AG08395 (cell line): Measurements from ENCODE around the gene OTUB2.
A peak's percentile ranks its signal among the peaks of the same experiment; 100 is the strongest.

Experiments used
- DNase-seq: peaks from one replicate; pipeline ENCODE4 v3.0.0; 2012; ENCODE audit warnings: mixed read lengths, low spot score

The OTUB2 gene

DNA sequence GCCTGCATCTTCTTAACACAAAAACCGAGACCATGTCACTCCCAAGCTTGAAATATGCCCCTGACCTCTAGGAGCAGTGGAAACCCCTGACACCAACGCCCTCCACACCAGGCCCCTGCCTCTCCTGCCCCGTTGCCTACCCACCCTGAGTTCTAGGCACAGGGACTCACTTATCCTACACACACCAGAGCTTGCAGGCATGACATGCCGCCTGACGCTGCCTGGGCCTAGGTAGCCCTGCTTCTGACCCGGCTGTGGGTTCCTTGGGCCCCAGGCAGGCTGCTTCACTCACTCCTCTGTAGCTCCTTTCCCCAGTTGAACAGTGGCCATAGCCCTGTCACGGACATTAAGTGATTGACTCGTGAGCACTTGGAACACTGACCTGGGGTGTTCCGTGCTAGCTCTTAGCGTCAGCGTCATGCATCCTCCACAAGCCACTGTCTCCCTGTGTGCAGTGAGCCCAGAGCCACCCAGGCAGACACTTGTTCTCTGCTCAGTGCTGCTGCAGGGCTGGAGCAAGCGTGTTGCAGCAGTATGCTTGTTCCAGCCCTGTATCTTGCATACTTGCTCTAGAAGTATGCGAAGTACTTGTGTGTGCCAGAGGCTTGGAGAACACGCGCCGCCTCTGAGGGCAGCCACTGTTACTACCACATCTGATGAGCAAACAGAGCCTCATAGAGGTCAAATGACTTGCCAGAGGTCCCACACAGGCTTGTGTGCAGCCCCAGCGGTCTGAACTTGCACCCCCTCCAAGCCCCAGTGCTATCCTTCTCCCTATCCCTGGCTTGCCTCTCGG is 15.6 kb downstream of the OTUB2 start:
- peak; percentile 82 for DNase-seq

DNA sequence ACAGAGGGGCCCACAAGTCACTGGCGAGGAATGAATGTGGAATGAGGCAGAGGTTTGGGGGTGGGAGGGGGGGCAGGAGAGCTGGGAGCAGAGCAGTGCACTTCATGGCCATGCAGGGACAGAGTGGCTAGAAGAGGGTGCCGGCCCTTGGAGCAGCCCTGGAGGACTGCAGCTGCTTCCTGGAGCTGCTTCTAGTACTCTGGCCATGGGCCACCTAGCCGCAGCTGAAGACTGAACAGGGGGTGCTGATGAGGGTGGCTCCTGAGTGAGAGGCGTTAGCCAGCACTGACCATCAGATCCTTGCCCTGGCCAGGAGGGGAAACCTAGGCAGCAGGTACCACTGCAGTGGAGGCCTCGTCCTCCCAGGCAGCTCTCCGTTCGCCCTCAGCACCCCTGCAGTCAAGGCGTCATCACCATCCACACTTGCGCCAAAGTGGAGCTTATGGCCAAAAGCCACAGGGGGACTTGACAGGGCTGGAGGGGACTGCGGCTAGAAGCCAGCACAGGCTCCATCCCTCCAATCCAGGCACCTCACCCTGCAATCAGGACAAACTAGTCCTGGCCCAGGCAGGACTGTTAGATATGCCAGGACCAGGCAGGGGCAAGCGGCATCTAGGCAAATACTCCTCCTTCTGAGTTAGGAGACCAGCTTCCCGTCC is 16.4 kb downstream of the OTUB2 start:
- DNase-seq = no peak

- no peak for DNase-seq
Measured at GRCh38 chr14:94043111-94043755, 17.1 kb downstream of the OTUB2 start.

GRCh38 chr14:94043756-94044475 is 17.8 kb downstream of the OTUB2 start:
- DNase-seq = no peak

- DNase-seq = no peak
Measured at GRCh38 chr14:94044476-94045091, 18.4 kb downstream of the OTUB2 start.

GRCh38 chr14:94045101-94045500 is 19.0 kb downstream of the OTUB2 start:
- no peak for DNase-seq

DNA sequence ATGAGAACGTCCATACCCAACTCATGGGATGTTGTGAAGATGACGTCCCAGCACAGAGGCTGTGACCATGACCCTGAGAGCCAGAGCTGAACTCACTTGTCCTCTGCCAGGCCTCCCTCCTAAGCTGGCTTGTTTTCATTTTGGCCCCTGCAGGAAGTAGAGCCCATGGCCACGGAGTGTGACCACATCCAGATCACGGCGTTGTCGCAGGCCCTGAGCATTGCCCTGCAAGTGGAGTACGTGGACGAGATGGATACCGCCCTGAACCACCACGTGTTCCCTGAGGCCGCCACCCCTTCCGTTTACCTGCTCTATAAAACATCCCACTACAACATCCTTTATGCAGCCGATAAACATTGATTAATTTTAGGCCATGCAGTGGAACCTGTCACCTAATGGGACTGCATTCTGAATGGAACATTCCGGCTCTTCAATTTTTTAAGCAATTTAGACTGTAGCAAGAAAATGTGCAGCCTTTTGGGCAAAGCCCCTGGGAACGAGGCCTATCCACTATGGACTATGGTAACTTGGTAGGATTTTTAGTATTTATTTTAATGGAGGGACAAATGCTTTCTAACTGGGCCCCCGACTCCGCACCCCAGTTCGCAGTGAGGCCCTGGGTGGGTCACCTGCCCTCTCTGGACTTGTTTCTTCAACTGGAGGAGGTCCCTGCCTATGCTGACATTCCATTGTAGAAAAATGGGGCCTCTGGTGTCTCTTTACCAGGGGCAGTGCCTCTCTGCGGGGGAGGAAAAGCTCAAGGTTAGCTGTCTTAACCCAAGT is 19.6 kb downstream of the OTUB2 start:
- no peak for DNase-seq

DNA sequence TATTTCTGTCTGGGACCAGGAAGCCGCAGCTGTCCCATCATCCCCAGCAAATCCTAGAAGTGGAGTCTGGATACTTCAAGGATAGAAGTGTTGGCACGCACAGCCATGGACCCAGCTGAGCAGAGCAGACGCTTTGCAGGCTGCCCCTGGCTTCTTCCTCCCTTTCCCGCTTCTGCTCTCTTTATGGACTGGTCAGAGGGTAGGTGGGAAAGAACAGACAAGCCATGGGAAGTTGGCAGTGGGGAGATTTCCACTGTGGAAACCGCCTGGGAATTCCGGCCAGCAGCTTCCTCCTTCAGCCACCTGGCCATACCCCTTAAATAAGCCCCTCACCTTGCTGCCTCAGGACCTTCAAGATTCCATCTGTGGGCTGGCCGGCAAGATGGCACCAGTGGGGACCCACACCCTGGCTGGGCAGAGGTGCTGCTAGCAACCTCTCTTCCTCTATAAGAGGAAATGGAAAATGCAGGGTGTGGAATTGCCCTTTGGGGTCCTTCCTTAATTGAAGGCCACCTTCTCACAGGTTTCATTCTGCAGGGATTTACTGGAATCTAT is 20.6 kb downstream of the OTUB2 start:
- DNase-seq = no peak

DNA sequence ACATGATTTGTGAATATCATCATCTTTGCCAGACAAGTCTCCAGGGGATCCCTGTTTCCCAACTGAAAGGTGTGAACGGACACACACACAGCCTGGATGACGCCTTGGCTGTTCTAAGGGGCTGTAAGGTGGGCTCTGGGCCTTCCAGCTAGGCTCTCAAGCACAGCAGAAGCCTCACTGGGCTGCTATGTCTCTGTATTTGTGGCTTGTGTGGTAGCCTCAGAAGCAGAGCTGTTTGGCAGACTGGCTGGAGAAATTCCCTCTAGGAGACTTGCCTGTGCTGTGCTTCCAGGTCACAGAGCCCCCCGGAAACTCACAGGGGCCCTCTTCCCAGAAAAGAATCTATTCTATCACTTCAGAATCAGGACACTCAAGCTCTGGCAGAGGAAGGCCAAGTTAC is 21.4 kb downstream of the OTUB2 start:
- DNase-seq = no peak

- DNase-seq = no peak
Measured at GRCh38 chr14:94048691-94049624, 22.8 kb downstream of the OTUB2 start.

- DNase-seq = no peak
Measured at GRCh38 chr14:94049625-94050023, 23.5 kb downstream of the OTUB2 start.

- no peak for DNase-seq
Measured at GRCh38 chr14:94050231-94050880, 24.2 kb downstream of the OTUB2 start.

- DNase-seq = peak; percentile 38
Measured at GRCh38 chr14:94051115-94051514, 25.0 kb downstream of the OTUB2 start.

- DNase-seq = no peak
Measured at GRCh38 chr14:94051779-94052178, 25.6 kb downstream of the OTUB2 start.

- no peak for DNase-seq
Measured at GRCh38 chr14:94052199-94052598, 26.1 kb downstream of the OTUB2 start.

DNA sequence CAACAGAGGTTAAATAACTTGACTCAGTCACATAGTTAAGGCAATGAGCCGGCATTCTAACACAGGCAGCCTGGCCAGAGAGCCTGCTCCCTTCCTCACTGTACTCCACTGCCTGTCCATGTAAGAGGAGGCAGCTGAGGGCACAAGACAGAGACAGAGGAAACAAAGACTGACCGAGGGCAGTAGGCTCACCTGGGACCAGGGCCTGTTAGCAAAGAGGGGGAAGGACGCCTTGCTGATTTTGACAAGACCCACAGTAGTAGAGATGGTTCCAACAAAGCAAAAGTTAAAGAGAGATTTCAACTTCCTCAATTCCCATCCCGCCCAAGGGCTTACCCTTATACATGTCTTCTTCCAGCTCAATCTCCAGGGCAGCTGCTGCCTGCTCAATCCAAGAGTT is 26.5 kb downstream of the OTUB2 start:
- DNase-seq = no peak

DNA sequence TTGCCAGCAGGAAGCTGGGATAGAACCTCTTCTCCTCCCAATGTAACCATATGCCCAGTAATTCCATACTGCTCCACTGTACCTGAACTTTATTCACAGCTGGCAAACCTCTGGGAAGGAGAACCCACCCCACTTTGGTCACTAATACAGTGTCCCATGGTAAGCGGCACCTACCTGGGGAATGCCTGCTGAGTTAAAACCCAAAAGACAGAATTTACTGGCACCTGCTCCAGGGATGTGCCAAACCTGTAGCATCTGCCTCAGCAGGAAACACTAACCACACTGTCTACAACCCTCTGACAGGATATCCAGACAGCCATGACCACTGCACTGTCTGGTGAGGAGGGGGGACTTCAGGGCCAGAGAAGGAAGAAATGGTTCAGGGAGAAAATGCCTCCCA is 28.3 kb downstream of the OTUB2 start:
- no peak for DNase-seq

DNA sequence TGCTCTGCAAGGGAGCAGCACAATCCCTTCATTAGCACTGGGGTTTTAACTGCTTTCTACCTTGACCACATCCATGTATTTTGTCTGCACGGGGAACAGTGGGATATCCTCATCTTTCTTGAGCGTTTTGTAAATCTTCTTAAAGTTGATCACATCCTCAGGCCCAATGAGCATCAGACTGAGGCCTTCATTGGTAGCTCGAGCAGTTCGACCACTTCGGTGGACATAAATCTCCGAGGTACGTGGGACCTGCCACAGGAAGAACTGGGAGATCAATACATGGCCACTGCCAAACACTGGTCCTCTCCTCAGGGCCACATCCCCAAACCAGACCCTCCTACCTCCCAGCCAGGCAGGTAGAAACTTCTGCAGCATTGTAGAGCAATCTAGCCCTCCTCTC is 28.8 kb downstream of the OTUB2 start:
- DNase-seq = no peak

GRCh38 chr14:94056579-94057308 is 30.6 kb downstream of the OTUB2 start:
- DNase-seq = no peak
